Transverse colon (tissue), 3 donors: ENCODE measurements around the gene RCBTB1.
"Not testable (repeated sequence)": the region's sequence is repeated elsewhere in the genome, so short reads cannot be mapped to it uniquely, and the experiment has no call there.

Experiments
- EP300 ChIP-seq: sonication (generic); formaldehyde crosslinking; IDR thresholded peaks from one replicate; pipeline ENCODE4 v1.6.1; 2017; ENCODE audit warnings: antibody characterized with exemption, low read depth
- POLR2AphosphoS5 ChIP-seq, 3 donors: sonication (generic); formaldehyde crosslinking; IDR thresholded peaks; one replicate each; pipeline ENCODE4 v1.6.1; 2016; ENCODE audit warnings: antibody characterized with exemption in 3 of 3

GRCh38 chr13:49565461-49565860 lies 19.9 kb downstream of the RCBTB1 start:
- not testable (repeated sequence) for TF ChIP-seq POLR2AphosphoS5 (IDR thresholded peaks at IDR 0.05); EP300
